PC-3 (cell line): ENCODE results near the gene ZNF611.

ENCODE experiments used
- CTCF ChIP-seq: fragments of 300-600 bp; sonication (generic); conservative IDR thresholded peaks from 2 replicates; pipeline ENCODE4 v1.5.1; 2017; ENCODE audit warnings: antibody characterized with exemption, low read depth, mild to moderate bottlenecking, low read length
- EZH2 ChIP-seq: fragments of 300-600 bp; sonication (generic); IDR thresholded peaks from one replicate; pipeline ENCODE4 v1.6.1; 2017; ENCODE audit warnings: antibody characterized with exemption, mild to moderate bottlenecking, low read length; ENCODE audit not compliant: unreplicated experiment

- TF ChIP-seq CTCF = no peak
- no peak for TF ChIP-seq EZH2
Measured at GRCh38 chr19:52742516-52742915, 7.7 kb upstream of the ZNF611 start.
